GM12875 (cell line): ENCODE results near the gene RBM45.

Experiments
- H3K4me3 ChIP-seq: one replicate; pipeline ENCODE4 v1.5.1; 2011; ENCODE audit warnings: low read depth, low read length, control low read depth
- TF ChIP-seq, protein P1 (sequence below): IDR thresholded peaks from 2 replicates; pipeline ENCODE4 v1.5.1; 2011; ENCODE audit warnings: low read depth, mild to moderate bottlenecking, control low read depth, inconsistent platforms, low read length, moderate library complexity, borderline replicate concordance; ENCODE audit not compliant: insufficient read depth

Gene RBM45

DNA sequence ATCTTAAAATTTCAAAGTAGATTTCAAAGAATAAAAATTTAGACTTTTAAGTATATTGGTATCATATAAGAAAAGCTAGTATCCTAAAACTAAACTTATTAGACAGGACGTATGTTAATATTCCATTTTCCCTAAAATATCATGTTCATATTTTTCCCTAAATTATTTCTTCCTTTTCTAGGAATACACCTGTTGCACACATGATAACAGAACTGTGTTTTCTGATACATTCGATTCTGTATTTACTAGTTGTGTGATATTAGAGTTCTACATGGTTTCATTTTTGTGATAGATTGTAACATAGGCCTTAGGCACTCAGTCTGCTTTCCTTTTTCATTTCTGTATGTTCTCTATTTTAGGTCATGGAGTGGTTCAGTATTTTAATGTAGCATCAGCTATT lies 10.9 kb downstream of the RBM45 start:
- TF ChIP-seq, protein P1, sequence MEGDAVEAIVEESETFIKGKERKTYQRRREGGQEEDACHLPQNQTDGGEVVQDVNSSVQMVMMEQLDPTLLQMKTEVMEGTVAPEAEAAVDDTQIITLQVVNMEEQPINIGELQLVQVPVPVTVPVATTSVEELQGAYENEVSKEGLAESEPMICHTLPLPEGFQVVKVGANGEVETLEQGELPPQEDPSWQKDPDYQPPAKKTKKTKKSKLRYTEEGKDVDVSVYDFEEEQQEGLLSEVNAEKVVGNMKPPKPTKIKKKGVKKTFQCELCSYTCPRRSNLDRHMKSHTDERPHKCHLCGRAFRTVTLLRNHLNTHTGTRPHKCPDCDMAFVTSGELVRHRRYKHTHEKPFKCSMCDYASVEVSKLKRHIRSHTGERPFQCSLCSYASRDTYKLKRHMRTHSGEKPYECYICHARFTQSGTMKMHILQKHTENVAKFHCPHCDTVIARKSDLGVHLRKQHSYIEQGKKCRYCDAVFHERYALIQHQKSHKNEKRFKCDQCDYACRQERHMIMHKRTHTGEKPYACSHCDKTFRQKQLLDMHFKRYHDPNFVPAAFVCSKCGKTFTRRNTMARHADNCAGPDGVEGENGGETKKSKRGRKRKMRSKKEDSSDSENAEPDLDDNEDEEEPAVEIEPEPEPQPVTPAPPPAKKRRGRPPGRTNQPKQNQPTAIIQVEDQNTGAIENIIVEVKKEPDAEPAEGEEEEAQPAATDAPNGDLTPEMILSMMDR, result no peak
- no peak overlapping the region for H3K4me3 ChIP-seq

DNA sequence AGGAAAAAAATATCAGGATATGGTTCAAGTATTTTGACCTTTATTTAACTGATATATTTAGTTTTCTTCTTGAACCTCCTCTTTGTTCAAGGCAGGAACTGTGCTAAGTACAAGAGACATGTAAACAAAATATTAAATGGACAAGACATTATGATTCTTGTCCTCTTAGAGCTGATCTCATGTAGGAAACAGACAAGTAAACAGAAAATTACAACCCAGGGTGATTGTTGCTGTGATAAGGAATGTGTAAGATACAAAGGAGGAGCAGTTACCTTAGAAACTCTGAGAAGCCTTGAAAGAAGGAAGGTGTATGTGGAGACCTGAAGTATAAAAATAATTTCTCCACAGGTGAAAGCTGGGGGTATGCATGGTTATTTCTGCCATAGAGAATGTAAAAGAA lies 12.9 kb downstream of the RBM45 start:
- TF ChIP-seq, protein P1, result no peak

DNA sequence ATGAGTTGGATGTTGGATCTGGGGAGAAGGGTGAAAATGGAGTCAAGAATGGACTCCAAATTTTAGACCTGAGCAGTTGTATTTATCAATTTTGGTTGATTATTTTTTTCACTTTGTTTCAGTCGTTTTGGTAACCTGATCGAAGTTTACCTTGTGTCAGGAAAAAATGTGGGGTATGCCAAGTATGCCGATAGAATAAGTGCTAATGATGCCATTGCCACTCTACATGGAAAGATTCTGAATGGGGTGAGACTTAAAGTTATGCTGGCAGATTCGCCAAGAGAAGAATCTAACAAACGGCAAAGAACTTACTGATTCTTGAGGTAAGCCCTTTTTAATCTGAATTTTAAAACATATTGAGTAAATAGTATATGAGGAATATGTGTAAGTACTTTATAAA lies 13.6 kb downstream of the RBM45 start:
- no peak overlapping the region for H3K4me3 ChIP-seq
- TF ChIP-seq, protein P1, result no peak

More for the DNA sequence above, 12.9 kb downstream of the RBM45 start:
- no peak overlapping the region for H3K4me3 ChIP-seq

DNA sequence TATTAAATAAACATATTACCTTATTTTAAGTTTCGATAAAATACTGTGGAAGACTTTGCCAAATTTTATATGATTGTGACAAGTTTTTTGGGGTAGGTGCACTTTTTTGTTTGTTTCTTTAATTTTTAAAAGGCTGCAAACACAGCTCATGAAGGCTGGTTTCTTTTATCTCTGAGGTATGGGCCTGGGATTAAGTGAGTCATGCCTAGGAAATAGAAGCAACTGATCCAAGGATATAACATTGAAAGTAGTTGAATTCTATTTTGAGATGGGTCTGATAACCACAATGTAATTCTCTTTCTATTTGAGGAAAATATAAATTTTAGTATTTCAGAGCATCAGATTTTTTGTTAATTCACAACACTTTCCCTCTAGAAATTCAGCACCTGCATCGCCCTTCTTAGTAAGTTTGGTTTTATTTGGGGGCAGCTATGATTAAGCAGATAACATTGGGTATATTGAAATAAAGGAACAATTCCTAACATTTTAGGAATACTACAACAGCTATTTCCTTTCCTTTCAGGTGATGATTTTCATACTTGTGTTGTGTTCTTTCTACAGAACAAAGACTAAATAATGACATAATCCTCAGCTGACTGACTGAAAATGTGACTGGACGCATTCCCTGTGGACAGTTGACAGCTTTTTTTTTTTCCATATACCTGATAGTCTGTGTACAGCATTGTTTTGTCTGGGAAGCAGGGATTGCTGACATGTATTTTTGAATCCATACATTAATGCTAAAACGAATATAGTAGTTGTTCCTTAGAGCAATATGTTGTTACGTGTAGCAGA lies 16.8 kb downstream of the RBM45 start:
- H3K4me3 ChIP-seq, result no peak overlapping the region
- TF ChIP-seq, protein P1, result no peak

DNA sequence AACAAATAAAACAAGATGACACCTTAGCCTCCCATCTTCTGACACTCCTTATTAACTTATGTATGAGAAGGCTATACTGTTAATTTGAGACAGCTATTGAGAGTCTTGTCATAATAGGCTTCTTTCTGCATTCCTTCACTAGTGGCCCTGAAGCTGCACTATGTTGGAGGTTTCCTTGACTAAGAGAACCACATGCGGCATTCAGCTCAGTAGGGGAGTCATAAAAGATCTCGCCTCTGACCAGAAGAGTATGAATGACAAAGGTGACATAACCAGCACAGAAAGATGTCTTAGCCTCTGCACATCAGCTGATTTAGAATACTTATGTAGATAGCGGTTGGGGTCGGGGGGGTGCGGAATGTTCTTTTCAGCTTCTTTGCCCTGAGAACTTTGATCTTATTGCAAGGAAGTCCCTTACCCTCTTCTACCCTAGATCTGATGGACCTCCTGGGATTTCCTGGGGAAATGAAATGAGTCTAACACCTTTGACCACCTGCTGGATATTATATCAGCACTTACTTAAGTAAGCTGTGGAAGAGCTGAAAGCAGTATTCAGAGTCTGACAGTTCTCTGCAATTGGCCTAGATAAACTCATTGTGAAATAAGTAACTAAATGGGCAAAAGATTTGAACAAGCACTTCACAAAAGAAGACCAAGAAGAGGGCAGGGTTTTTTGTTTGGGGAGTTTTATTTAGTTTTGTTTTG lies 24.2 kb downstream of the RBM45 start:
- no peak overlapping the region for H3K4me3 ChIP-seq
- TF ChIP-seq, protein P1, result no peak

DNA sequence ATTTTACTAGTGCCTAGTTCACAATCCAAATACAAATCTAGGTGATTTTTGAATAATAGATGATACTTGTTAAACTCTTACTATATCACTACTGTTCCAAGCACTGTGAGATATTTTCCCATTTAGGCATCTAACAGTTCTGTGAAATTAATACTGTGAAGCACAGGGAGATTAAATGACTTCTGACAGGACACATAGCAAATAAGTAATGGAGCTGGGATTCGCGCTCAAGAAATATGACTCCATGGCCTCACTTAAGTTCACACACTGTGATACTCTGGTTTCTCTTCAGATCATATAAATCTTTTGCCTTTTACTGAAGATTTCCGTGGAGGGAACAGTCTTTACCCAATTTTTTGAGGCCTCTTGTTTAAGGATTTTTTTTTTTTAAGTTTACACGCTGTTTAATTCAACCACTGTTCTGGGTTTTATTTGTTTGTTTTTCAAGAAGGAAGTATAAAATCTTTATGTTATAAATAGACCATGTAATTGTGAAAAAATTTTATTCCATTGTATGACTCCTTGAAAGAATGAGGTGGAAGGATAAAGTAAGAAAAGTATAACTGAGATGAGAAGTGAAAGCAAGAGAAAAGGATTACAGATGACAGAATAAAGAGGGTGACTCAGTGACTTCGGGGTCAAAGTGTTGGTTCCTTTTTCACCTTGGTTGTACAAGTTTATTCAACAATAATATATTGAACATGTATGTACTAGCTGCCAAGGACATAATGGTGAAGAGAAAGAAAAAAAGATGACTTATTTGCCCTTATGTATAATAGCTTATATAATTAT lies 30.2 kb downstream of the RBM45 start:
- TF ChIP-seq, protein P1, result no peak
- H3K4me3 ChIP-seq, result no peak overlapping the region

DNA sequence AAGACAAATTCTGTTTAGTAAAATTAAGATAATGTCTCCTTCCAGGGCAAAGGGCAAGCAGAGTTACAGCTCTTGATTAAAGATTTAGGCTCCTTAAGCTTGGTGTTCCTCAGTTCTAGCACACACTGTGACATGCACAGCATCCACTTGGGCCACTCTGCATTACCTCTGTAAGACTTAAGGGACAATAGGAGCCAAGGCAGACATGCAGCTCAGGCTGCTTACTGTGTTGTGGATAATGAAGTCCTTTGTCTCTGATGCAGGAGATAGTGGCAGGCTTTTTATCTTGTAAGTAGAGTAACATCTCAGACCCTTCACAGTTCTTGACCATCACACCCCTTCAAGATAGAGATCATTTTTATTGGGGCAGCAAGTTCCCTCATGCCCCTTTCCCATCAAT lies 31.2 kb downstream of the RBM45 start:
- no peak overlapping the region for H3K4me3 ChIP-seq
- TF ChIP-seq, protein P1, result no peak
